ENCODE measurements around the gene RCBTB2. TPM values are rescaled to one million over a fixed set of nuclear protein-coding genes. Genes with fewer than 3 reads are reported as not detected.
A peak's percentile ranks its signal among the peaks of the same experiment; 100 is the strongest.

The RCBTB2 gene
- total RNA-seq, 1 donor from 2014 or later = 5.6 TPM

- H3K27me3 ChIP-seq (ENCODE audit: control insufficient read depth, insufficient read depth, low read length) = no peaks in the 10 kb centered on the region
- H3K36me3 ChIP-seq (ENCODE audit: control insufficient read depth, insufficient read depth, low read length) = no peaks in the 10 kb centered on the region
- H3K4me3 ChIP-seq (ENCODE audit: low read depth, low read length) = no peak overlapping the region
- TF ChIP-seq, protein P1, sequence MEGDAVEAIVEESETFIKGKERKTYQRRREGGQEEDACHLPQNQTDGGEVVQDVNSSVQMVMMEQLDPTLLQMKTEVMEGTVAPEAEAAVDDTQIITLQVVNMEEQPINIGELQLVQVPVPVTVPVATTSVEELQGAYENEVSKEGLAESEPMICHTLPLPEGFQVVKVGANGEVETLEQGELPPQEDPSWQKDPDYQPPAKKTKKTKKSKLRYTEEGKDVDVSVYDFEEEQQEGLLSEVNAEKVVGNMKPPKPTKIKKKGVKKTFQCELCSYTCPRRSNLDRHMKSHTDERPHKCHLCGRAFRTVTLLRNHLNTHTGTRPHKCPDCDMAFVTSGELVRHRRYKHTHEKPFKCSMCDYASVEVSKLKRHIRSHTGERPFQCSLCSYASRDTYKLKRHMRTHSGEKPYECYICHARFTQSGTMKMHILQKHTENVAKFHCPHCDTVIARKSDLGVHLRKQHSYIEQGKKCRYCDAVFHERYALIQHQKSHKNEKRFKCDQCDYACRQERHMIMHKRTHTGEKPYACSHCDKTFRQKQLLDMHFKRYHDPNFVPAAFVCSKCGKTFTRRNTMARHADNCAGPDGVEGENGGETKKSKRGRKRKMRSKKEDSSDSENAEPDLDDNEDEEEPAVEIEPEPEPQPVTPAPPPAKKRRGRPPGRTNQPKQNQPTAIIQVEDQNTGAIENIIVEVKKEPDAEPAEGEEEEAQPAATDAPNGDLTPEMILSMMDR (IDR thresholded peaks at IDR 0.05; ENCODE audit: insufficient read depth, low read length, poor library complexity, severe bottlenecking) = no peak
- no peak for DNase-seq (ENCODE audit: low read depth)
Measured at GRCh38 chr13:48501705-48502104, 31.2 kb downstream of the RCBTB2 start.

- Histone ChIP-seq H3K36me3 (ENCODE audit: control insufficient read depth, insufficient read depth, low read length) (no peaks in the 10 kb centered on the region), H3K27me3 (ENCODE audit: control insufficient read depth, insufficient read depth, low read length) (no peaks in the 10 kb centered on the region), H3K4me3 (ENCODE audit: low read depth, low read length) (no peak overlapping the region)
- TF ChIP-seq, protein P1 (IDR thresholded peaks at IDR 0.05; ENCODE audit: insufficient read depth, low read length, poor library complexity, severe bottlenecking) = no peak
- peak; percentile 37 for DNase-seq (ENCODE audit: low read depth)
Measured at GRCh38 chr13:48500652-48501197, 32.2 kb downstream of the RCBTB2 start.

DNA sequence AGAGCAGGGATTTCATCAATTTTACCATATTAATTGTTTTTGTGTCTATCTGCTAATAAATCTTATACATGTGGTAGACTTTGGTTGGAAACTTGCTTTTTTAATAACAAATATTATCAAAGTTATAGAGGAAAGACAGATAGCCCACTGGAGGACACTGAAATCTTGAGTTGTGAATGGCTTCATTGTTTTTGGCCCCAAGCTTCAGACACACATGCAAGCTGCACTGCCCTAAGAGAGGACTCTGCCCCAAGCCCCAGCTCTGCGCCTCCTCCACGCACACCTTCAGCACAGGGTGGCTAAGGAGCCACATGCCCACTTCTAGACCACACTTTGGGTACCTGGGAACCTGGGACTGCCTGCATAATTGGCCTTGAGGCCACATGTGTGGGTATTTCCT is 35.2 kb downstream of the RCBTB2 start:
- no peak for DNase-seq (ENCODE audit: low read depth)
- H3K4me3 ChIP-seq (ENCODE audit: low read depth, low read length) = no peak overlapping the region
- H3K27me3 ChIP-seq (ENCODE audit: control insufficient read depth, insufficient read depth, low read length) = no peaks in the 10 kb centered on the region
- TF ChIP-seq, protein P1 (IDR thresholded peaks at IDR 0.05; ENCODE audit: insufficient read depth, low read length, poor library complexity, severe bottlenecking) = no peak
- no peaks in the 10 kb centered on the region for H3K36me3 ChIP-seq (ENCODE audit: control insufficient read depth, insufficient read depth, low read length)

GRCh38 chr13:48496271-48497161 is 36.4 kb downstream of the RCBTB2 start:
- H3K36me3 ChIP-seq (ENCODE audit: control insufficient read depth, insufficient read depth, low read length) = no peaks in the 10 kb centered on the region
- H3K4me3 ChIP-seq (ENCODE audit: low read depth, low read length) = no peak overlapping the region
- DNase-seq (ENCODE audit: low read depth) = no peak
- no peaks in the 10 kb centered on the region for H3K27me3 ChIP-seq (ENCODE audit: control insufficient read depth, insufficient read depth, low read length)
- TF ChIP-seq, protein P1 (IDR thresholded peaks at IDR 0.05; ENCODE audit: insufficient read depth, low read length, poor library complexity, severe bottlenecking) = no peak

- Histone ChIP-seq H3K4me3 (ENCODE audit: low read depth, low read length) (no peak overlapping the region), H3K27me3 (ENCODE audit: control insufficient read depth, insufficient read depth, low read length) (no peaks in the 10 kb centered on the region), H3K36me3 (ENCODE audit: control insufficient read depth, insufficient read depth, low read length) (no peaks in the 10 kb centered on the region)
- TF ChIP-seq, protein P1 (IDR thresholded peaks at IDR 0.05; ENCODE audit: insufficient read depth, low read length, poor library complexity, severe bottlenecking) = no peak
- no peak for DNase-seq (ENCODE audit: low read depth)
Measured at GRCh38 chr13:48494874-48495273, 38.0 kb downstream of the RCBTB2 start.
